Epithelial cell of proximal tubule (primary cell): ENCODE results near the gene MYOG. TPM values are rescaled to one million over a fixed set of nuclear protein-coding genes. Genes with fewer than 3 reads are reported as not detected.

Experiments
- DNase-seq: peaks from one replicate; pipeline ENCODE4 v3.0.0-alpha.2; 2011; ENCODE audit warnings: low read depth
- H3K4me3 ChIP-seq: 2 replicates; pipeline ENCODE4 v1.5.1; 2011; ENCODE audit warnings: low read depth, mild to moderate bottlenecking, low read length
- total RNA-seq: library from RNA; depleted of rRNA; stranded (reverse); fragments of >200 nt; gene quantifications from 2 replicates; pipeline ENCODE4 v1.2.3, GENCODE V29; 2015
- TF ChIP-seq, protein P1 (sequence below): conservative IDR thresholded peaks from 2 replicates; pipeline ENCODE4 v1.5.1; 2012; ENCODE audit warnings: low read depth, mild to moderate bottlenecking, low read length

MYOG gene
- total RNA-seq, 1 donor from 2014 or later: not detected

GRCh38 chr1:203072002-203072602 lies 13.7 kb downstream of the MYOG start:
- TF ChIP-seq, protein P1, sequence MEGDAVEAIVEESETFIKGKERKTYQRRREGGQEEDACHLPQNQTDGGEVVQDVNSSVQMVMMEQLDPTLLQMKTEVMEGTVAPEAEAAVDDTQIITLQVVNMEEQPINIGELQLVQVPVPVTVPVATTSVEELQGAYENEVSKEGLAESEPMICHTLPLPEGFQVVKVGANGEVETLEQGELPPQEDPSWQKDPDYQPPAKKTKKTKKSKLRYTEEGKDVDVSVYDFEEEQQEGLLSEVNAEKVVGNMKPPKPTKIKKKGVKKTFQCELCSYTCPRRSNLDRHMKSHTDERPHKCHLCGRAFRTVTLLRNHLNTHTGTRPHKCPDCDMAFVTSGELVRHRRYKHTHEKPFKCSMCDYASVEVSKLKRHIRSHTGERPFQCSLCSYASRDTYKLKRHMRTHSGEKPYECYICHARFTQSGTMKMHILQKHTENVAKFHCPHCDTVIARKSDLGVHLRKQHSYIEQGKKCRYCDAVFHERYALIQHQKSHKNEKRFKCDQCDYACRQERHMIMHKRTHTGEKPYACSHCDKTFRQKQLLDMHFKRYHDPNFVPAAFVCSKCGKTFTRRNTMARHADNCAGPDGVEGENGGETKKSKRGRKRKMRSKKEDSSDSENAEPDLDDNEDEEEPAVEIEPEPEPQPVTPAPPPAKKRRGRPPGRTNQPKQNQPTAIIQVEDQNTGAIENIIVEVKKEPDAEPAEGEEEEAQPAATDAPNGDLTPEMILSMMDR: no peak
- H3K4me3 ChIP-seq: no peak overlapping the region
- no peak for DNase-seq

GRCh38 chr1:203069030-203069747 lies 16.6 kb downstream of the MYOG start:
- no peak overlapping the region for H3K4me3 ChIP-seq
- TF ChIP-seq, protein P1: no peak
- DNase-seq: no peak

- no peak overlapping the region for H3K4me3 ChIP-seq
- TF ChIP-seq, protein P1: no peak
- no peak for DNase-seq
These were observed 18.8 kb downstream of the MYOG start for GRCh38 chr1:203066965-203067364.

DNA sequence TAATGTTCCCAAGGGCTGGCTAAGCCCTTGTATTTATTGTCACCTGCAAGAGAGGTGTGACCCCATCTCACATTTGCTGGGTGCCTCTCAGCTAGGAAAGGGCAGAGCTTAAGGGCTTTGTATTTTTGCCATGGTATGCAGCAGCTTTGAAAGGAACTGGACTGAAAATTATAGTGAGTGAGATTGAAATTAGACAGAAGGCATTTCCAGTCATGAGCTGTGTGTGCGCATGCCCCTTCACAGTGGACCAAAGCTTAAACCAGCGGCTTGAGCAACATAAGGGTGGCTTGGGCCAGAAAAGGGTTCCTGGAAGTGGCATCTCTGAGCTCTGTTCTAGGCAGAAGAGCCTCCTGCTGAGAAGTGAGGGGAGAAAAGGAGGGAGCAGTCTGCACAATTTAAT lies 19.8 kb downstream of the MYOG start:
- H3K4me3 ChIP-seq: no peak overlapping the region
- TF ChIP-seq, protein P1: no peak
- DNase-seq: no peak

- no peak for DNase-seq
- no peak overlapping the region for H3K4me3 ChIP-seq
- TF ChIP-seq, protein P1: no peak
These were observed 20.6 kb downstream of the MYOG start for GRCh38 chr1:203065191-203065590.

- TF ChIP-seq, protein P1: no peak
- no peak overlapping the region for H3K4me3 ChIP-seq
- DNase-seq: no peak
These were observed 22.5 kb downstream of the MYOG start for GRCh38 chr1:203063287-203063686.

DNA sequence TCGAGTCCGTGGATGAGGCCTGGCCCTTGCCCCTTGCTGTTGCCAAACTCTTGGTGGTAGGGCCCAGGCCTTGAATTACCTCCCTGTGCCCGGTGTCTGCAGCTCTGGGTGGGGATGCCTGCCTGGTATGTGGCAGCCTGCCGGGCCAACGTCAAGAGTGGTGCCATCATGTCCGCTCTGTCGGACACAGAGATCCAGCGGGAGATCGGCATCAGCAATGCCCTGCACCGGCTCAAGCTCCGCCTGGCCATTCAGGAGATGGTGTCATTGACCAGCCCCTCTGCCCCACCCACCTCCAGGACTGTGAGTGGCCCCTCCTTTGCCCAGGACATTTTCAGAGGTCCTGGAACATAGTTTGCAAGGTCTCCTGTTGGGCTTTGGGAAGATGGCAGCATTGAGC lies 25.7 kb downstream of the MYOG start:
- TF ChIP-seq, protein P1: no peak
- no peak overlapping the region for H3K4me3 ChIP-seq
- DNase-seq: no peak
